C4-2B (cell line): ENCODE results near the gene HOXC9.

Experiments
- H3K27ac ChIP-seq: fragments of 450-650 bp; 2 replicates; pipeline ENCODE4 v1.5.1; 2017
- ZFX ChIP-seq: fragments of 450-650 bp; IDR thresholded peaks from 2 replicates; pipeline ENCODE4 v1.6.1; 2017
- TF ChIP-seq, protein P1 (sequence below): fragments of 450-650 bp; conservative IDR thresholded peaks from 2 replicates; pipeline ENCODE4 v1.5.1; 2017; ENCODE audit warnings: mild to moderate bottlenecking

The HOXC9 gene

DNA sequence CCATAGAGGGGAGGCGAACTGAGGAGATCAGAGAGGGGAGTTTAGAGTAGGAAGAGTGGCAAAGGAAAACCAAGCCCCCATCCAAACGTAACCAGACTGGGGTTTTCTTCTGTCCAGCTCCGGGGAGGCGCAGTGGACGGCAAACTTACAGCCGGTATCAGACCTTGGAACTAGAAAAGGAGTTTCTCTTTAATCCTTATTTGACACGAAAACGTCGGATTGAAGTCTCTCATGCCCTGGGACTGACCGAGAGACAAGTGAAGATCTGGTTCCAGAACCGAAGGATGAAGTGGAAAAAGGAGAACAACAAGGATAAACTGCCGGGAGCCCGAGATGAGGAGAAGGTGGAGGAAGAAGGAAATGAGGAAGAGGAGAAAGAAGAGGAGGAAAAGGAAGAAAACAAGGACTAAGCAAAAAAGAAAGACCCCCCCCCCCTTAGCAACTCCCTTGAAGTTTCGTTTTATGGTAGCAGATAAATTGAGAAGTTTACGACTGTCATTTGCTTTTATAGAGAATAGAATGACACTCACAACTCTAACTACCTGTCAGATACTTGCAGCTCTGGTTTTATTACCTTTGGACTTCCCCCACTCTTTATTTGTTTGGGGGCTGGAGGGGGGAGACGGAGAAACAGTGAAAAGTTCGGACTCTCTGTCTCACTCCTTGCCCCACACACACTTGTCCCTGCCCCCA is 11.2 kb downstream of the HOXC9 start:
- TF ChIP-seq ZFX = no peak
- TF ChIP-seq, protein P1, sequence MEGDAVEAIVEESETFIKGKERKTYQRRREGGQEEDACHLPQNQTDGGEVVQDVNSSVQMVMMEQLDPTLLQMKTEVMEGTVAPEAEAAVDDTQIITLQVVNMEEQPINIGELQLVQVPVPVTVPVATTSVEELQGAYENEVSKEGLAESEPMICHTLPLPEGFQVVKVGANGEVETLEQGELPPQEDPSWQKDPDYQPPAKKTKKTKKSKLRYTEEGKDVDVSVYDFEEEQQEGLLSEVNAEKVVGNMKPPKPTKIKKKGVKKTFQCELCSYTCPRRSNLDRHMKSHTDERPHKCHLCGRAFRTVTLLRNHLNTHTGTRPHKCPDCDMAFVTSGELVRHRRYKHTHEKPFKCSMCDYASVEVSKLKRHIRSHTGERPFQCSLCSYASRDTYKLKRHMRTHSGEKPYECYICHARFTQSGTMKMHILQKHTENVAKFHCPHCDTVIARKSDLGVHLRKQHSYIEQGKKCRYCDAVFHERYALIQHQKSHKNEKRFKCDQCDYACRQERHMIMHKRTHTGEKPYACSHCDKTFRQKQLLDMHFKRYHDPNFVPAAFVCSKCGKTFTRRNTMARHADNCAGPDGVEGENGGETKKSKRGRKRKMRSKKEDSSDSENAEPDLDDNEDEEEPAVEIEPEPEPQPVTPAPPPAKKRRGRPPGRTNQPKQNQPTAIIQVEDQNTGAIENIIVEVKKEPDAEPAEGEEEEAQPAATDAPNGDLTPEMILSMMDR = no peak
- peak overlapping the region; percentile 15; the same call in 1 of the 2 replicates for H3K27ac ChIP-seq

DNA sequence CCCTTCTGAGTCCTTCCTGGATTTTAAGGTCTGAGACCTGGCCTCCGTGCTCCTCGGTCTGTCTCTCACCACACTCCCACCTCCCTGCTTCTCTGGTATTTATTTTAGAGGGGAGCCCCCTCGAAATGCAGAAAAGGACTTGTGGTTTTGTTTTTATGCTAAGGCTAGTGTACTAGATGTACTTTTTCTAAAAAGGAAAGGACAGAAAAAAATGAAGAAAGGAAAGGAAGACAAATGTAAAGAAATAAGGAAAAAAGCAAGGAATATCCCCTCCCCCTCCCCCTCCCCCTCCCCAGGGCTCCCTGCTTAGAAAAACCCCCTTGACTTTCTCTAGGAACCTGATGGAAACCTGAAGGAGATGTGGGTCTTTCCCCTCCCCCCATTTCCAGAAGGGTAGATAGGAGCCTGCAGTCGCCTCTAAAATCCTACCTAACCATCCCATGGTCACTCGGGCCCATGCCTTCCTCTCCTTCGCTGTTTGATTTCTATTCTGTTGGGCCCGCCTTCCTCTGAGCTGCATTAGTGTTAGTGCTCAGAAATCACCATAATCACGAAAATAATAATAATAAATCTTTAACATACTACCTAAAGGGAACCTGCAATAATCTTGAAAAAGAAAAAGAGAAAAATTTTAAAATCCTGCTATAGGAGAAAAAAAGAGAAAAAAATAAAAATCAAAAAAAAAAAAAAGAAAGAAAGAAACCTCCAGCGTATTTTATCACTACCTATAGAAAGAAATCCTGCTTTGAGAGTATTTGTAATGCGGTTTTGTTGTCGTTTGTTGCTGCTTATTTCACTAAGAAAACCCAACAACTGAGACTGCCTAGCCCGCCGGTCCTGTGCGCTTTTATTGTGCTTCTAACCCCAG is 11.9 kb downstream of the HOXC9 start:
- H3K27ac ChIP-seq = no peak overlapping the region
- TF ChIP-seq, protein P1 = no peak
- TF ChIP-seq ZFX = no peak

DNA sequence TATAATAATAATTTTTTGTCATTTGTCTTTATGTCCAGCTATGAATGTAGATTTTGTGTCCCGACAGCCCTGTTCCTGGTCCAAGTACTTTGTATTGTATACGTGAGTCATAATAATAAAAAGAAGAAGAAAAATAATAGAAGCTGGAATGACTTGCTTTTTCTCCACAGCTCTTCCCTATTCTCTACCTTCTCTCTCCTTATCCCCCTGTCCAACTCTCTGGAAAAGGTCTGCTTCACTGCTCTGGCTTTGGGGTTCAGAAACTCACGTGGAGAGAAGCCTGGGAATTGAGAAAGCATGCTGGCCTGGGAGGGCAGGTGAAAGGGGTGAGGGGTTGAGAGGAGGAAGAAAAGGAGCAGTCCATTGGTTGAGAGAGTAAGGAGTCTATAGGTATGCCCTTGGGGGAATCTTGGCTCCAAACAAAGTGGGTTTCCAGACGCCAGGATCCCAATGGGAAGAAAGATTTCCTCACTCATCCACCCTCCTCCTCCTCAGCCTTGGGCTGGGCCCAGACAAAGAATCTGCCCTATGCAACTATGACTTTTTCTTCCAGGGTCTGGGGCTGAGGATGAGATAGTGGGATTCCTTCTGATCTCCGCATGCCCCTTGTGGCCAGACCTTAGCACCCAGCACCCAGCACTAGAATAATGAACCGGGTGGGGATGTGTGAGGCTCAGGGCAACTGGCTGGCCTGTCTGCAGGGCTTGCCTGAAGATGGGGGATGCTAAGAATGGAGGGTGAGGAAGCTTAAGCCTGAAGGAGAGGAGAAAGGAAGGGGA is 12.9 kb downstream of the HOXC9 start:
- TF ChIP-seq ZFX = no peak
- TF ChIP-seq, protein P1 = no peak
- H3K27ac ChIP-seq = no peak overlapping the region

DNA sequence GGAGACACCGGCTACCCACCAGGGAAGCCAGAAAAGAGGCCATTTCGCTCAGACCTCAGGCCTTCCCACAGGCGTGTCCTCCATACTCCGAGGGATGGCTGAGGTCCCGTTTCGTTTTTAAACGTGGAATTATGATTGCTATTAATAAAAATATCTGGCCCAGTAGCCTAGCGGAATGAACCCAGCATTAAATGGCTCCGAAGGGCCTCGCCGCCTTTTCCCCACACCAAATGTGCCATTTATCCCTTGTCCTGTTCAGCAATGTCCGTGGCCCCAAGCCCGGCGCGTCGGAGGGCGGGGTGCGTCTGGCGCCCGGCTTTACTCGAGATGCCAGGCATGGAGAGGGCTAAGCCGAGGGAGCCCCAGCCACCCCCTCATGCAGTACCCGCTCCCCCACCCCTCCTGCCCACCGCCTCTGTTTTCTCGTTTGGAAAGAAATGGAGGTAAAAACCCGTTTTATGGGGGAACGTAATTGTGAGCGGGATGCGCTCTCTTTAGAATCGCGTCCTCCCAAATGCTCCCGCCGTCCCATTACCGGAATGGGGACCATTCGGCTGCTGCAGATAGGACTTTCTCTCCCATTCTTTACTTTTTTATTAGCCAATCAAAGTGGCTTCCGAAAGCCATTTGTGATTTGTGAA is 14.5 kb downstream of the HOXC9 start:
- TF ChIP-seq, protein P1 = no peak
- no peak for TF ChIP-seq ZFX
- peak overlapping the region; percentile 89; the same call in 1 of the 2 replicates for H3K27ac ChIP-seq

DNA sequence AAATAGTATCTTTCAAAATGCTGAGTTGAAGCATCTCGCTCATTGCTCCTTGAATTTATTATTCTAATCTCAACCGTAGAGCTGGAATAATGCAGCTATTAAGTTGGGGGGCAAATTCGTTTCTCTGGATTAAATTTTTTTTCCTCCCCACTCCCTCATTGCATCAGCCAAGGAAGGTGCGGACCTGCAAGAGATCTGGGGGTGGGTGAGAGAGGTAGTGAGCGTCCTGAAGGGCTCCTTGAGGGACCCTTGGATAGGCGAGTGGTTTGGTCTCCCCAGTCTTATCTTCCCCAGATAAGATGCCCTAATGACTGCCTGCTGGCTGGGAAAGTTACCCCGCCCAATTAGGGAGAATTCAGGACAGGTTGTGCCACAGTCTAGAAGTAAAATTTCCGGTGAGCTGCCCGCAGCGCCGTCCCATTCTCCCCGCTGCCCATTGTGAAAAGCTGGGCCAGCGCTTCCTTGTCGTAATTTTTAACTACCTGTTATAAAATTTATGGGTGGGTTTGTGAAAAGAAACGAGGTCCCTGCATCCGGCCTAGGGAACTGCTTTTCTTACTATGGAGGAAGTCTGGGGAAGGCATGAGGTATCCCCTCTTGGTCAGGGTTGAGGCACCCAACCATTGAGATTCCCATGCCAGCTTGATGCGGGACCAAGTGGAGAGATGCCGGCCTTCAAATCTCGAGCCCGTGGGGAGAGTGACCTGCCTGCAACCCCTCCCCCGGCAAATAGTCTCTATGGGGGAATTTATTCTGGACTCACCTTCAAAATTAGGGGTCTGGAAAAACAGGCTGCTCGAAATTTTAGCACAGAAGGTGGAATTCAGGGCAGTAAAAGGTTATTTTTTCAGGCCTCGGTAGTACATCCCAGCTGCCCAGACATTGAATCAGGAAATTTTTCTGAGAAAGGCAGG is 15.3 kb downstream of the HOXC9 start:
- TF ChIP-seq, protein P1 = no peak
- no peak for TF ChIP-seq ZFX
- H3K27ac ChIP-seq = peak overlapping the region; percentile 89

DNA sequence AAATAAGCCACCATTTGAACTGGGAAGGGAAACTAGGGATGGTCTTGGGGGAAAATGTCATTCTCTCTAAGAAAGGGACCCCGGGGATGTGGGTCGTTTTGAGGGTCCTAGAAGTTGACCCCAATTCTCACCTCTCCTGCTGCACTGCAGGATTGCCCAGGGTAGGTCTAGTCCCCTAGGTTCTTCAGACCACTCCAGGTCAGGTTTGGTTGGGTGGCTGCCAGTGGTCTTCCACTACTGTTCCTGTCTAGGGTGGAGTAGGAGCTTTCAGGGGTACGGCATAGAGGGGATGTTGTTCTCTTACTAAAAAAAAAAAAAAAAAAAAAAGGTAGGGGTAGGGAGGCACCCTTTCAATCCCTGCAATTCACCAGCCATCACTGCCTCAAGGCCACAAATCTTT is 16.1 kb downstream of the HOXC9 start:
- peak overlapping the region; percentile 89 for H3K27ac ChIP-seq
- TF ChIP-seq, protein P1 = no peak
- TF ChIP-seq ZFX = no peak
